HG02798 (cell line): Measurements from ENCODE around the gene KLK5.

Experiments
- ATAC-seq: cut with Tn5 transposase; IDR thresholded peaks from one replicate; pipeline ENCODE4 v1.9.1; 2021; ENCODE audit warnings: mild to moderate bottlenecking; ENCODE audit not compliant: unreplicated experiment, poor library complexity

The KLK5 gene

DNA sequence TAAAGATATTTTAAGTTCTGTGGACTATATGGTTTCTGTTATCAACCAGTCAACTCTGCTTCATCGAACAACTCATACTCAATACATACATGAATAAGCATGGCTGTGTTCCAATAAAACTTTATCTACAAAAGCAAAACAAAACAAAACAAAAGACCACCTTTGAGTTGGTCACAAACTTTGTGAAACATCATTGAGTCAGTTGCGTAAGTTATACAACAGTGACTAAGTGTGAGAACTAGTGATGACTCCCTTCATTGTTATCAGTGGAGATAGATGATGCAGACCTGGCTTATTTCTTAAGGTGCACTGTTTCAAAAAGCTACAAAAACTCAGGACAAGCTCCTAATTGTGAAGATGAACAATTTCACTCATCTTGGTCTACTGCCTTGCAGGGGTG is 27.1 kb downstream of the KLK5 start:
- ATAC-seq, result no peak

DNA sequence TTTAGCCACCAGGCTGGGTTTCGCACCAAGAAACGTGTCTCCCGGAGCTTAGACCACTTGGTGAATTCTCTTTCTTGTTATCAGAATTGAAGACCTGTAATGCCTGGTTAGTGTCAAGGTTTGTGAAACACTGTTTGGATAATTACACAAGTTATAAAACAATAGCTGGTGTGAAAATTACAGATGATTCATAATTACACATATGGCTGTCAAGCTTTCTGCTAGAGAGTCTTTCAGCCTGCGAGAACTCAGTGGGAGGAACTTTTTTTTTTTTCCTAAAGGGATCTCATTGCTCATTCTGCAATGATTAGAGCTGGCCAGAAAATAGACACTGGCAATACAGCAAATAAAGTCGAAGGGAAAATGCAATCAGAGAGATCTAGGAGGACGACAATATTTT is 28.3 kb downstream of the KLK5 start:
- no peak for ATAC-seq

GRCh38 chr19:50922317-50922853 is 30.5 kb downstream of the KLK5 start:
- peak; percentile 71 for ATAC-seq

GRCh38 chr19:50921426-50922316 is 31.2 kb downstream of the KLK5 start:
- peak; percentile 4 for ATAC-seq

- ATAC-seq, result no peak
Measured at GRCh38 chr19:50916069-50916468, 36.8 kb downstream of the KLK5 start.

GRCh38 chr19:50912727-50913716 is 39.8 kb downstream of the KLK5 start:
- ATAC-seq, result no peak

DNA sequence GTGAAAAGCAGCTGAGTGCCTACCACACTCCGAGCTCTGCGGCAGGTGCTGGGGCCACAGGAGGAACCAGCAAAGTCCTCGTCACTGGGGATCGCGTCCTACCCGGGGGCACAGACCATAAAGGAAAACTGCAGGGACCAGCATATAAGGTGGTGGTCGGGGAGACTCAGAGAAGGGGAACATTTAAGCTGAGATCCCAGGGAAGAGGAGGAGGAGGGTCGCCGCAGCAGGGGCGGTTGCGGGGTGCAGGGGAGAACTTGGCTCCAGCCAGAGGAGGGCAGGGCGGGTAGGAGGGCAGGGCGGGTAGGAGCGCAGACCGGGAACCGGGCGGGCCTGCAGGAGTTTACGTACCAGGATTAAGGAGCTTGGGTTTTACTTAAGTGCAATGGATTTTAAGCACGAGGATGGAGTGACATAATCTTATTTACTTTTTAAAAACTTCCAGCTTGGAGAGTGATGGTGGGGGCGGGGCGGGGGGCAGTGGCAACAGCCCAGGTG is 40.7 kb downstream of the KLK5 start:
- no peak for ATAC-seq

DNA sequence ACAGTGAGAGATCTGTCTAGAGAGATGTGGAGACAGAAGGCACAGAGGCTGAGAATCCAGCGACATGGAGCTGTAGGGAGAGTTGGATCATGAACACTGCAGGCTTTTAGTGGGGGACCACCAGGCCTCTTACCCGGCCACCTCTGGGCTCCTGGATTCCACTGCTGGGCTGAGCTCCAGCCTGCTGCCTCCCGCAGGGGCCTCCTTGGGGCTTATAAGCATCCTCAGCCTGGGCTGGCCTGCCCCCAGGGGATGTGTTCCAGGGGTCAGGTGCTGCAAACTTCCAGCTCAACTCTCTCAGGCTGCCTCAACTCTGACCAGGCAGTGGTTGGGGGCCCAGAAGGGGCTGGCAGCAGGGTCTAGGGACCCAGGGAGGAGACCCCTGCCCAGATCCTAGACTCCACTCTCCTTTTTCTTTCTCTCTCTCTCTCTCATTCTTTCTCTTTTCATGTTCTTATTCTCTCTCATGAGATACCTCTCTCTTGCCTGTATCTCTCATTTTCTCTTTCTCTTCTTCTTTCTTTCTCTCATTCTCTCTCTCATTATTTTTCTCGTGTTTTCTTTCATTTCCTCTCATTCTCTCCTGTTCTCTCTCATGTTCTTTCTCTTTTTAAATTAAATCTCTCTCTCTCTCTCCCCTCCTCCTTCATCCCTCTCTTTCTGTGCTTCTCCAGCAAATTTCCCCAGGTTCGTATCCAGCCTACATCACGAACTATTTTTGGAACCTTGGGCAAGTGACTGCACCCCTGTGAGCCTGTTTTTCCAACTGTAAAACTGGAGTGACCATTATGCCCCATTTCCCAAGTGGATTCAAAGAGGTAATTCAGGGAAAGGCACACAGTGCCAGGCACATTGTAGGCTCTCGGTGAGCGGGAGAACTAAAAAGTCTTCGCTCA is 41.4 kb downstream of the KLK5 start, which contains the start of gene KLK4:
KLK4 (minus strand) TSS at position 190 of the 896 bp plus-strand sequence. CDS start 657 bp downstream, outside the sequence.
- ATAC-seq, result no peak

DNA sequence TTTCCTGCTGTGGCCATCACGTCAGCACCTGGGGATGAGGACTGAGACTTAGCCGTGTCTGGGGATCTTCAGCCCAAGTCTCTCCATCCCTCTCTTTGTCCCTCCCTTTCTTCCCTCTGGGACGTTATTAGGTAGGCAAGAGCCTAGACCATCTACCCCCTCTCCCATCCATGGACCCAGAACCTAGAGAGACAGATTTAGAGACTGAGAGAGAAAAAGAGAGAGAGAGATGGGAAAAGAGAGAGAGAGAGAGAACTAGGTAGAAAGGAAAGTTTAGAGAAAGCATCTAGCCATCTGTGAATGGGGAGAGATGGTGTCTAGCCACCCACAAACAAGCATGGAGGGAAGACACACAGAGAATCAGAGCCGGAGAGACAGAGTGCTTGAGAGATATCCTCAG is 42.1 kb downstream of the KLK5 start:
- ATAC-seq, result no peak

- no peak for ATAC-seq
Measured at GRCh38 chr19:50909240-50910070, 43.4 kb downstream of the KLK5 start.

DNA sequence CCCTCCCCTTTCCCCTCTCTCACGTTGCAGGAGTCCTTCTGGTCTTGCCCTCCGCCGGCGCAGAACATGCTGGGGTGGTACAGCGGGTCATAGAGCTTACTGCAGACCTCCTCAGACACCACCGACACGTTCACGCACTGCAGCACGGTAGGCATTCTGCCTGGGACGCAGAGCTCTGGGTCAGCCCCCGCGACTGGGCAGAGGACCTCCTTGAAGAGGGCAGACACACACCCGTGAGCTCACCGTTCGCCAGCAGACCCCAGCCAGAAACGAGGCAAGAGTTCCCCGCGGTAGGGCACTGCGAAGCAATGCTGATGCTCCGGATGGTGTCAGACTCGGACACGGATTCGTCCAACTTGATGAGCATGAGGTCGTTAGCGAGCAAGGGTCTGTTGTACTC is 44.5 kb downstream of the KLK5 start:
- no peak for ATAC-seq

DNA sequence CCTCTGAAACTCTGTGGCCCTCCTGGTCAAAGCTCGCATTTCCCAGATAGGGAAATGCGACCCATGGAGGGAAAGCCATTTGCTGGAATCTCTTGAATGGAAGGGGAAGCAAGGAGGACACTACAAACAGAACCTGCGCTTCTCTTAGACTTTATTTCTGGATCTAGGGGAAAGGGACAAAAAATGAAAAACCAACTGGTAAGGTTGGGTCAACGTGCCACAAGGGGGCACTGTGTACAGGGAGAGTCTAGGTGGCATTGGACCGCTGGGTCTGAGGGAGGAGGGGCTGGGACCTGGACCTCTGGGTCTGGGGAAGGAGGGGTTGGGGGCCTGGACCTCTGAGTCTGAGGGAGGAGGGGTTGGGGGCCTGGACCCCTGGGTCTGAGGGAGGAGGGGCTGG is 46.6 kb downstream of the KLK5 start:
- no peak for ATAC-seq

- no peak for ATAC-seq
Measured at GRCh38 chr19:50902640-50903039, 50.2 kb downstream of the KLK5 start.

- no peak for ATAC-seq
Measured at GRCh38 chr19:50899569-50899968, 53.3 kb downstream of the KLK5 start.

GRCh38 chr19:50898018-50898417 is 54.8 kb downstream of the KLK5 start:
- ATAC-seq, result no peak

- no peak for ATAC-seq
Measured at GRCh38 chr19:50897612-50898011, 55.2 kb downstream of the KLK5 start.

- ATAC-seq, result peak; percentile 15
Measured at GRCh38 chr19:50897191-50897607, 55.6 kb downstream of the KLK5 start.

DNA sequence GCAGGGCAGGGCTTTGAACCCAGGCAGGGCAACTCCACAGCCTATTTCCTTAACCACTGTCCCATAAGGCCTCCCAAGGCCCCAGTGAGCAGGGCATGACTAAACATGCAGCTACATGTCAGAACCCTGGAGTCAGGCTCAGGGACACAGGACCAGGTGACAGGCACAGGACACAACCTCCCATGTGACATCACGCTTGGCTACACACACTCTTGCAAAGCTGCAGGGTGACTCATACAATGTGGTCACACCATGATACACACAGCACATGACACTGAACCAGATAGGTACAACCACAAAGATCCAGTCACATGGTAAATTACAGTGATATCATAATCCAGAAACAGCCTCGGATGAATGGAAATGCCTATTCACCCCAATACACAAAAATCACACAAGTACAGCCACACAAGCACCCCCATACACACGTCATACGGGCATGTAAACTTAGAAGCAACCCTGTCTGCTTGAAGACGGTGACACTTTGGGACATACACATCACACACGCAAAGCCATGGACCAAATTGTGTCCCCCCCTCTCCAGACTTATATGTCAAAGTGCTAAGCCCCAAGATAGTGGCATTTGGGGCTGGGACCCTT is 56.1 kb downstream of the KLK5 start:
- ATAC-seq, result peak; percentile 87
